Glutamatergic neuron (in vitro differentiated cells): Measurements from ENCODE around the gene SMAD3. TPM values are rescaled to one million over a fixed set of nuclear protein-coding genes. Genes with fewer than 3 reads are reported as not detected.

Experiments
- DNase-seq: peaks from one replicate; pipeline ENCODE4 v3.0.0; 2022
- H3K27ac Mint-ChIP-seq: one replicate; pipeline ENCODE4 v1.8.0; 2020; ENCODE audit warnings: mild to moderate bottlenecking, mixed read lengths, inconsistent platforms; ENCODE audit not compliant: unreplicated experiment
- H3K27me3 Mint-ChIP-seq: one replicate; pipeline ENCODE4 v1.8.0; 2020; ENCODE audit warnings: mild to moderate bottlenecking, moderate library complexity, mixed read lengths, inconsistent platforms; ENCODE audit not compliant: unreplicated experiment
- H3K36me3 Mint-ChIP-seq: one replicate; pipeline ENCODE4 v1.8.0; 2020; ENCODE audit warnings: mild to moderate bottlenecking, mixed read lengths, inconsistent platforms; ENCODE audit not compliant: unreplicated experiment
- H3K4me1 Mint-ChIP-seq: one replicate; pipeline ENCODE4 v1.8.0; 2020; ENCODE audit warnings: mild to moderate bottlenecking, low read depth, mixed read lengths, inconsistent platforms; ENCODE audit not compliant: unreplicated experiment
- H3K4me3 Mint-ChIP-seq: one replicate; pipeline ENCODE4 v1.8.0; 2020; ENCODE audit warnings: mild to moderate bottlenecking, mixed read lengths, inconsistent platforms; ENCODE audit not compliant: unreplicated experiment
- H3K9me3 Mint-ChIP-seq: one replicate; pipeline ENCODE4 v1.8.0; 2020; ENCODE audit warnings: mild to moderate bottlenecking, moderate library complexity, mixed read lengths, inconsistent platforms; ENCODE audit not compliant: unreplicated experiment
- CTCF ChIP-seq: fragments of 200-600 bp; sonication (generic); IDR thresholded peaks from one replicate; pipeline ENCODE4 v1.5.0; 2021; ENCODE audit not compliant: partially characterized antibody, unreplicated experiment
- total RNA-seq: library from RNA; stranded (reverse); fragmentation: NEBNext Ultra II Directional; extraction: Animal tissue kit (Norgen Biotek cat#: 25700); gene quantifications from one replicate; pipeline ENCODE4 v1.2.1, GENCODE V29; 2021; ENCODE audit not compliant: unreplicated experiment

Gene SMAD3
- total RNA-seq, 1 donor from 2014 or later: 5.0 TPM

- H3K27ac Mint-ChIP-seq: no peak overlapping the region
- H3K27me3 Mint-ChIP-seq: no peaks in the 10 kb centered on the region
- DNase-seq: no peak
- no peak for TF ChIP-seq CTCF
- H3K9me3 Mint-ChIP-seq: peaks cover 4% of the 10 kb centered on the region
- H3K4me3 Mint-ChIP-seq: no peak overlapping the region
- H3K4me1 Mint-ChIP-seq: peaks cover 20% of the 10 kb centered on the region
- peaks cover 13% of the 10 kb centered on the region for H3K36me3 Mint-ChIP-seq
Measured at GRCh38 chr15:67107014-67107812, 41.8 kb downstream of the SMAD3 start.

DNA sequence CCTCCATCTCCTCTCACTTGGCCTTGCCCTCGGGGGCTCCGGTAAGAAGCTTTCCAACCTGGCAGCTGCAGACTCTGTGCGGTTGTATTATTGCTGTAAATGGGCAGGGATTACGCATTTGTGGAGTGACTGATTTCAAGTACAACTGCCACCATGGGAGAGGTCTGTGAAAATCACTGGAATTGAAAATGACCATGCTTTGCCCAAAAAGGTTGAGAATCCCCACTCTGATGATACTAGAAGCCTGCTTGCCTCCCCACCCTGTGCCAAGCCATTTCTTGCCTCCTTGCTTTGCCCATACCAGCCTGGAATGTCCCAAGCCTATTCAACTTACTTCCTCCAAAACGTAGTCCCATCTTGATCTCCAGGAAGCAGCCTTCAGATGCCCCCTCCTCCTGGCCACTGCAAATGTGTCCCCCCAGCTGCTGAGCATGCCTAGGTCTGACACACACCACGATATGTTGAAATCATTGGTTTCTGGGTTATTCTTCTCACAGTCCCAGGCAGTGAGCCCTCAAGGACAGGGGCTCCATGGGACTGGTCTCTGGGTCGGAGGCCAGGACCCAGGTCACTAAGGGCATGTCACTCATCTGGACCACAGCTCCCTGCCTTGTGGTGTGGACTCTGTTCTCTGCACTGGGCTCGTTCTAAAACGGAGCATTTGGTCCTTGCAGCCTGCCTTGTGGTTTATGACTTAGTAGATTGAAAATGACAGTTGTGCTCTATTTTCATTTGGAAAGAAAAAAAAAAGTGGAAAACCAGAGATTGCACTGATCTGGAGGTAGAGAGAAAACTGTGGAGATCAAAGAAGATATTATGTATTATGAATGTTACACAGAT lies 42.9 kb downstream of the SMAD3 start:
- H3K27ac Mint-ChIP-seq: no peak overlapping the region
- peaks cover 20% of the 10 kb centered on the region for H3K4me1 Mint-ChIP-seq

GRCh38 chr15:67109141-67110034 lies 44.0 kb downstream of the SMAD3 start:
- H3K9me3 Mint-ChIP-seq: peaks cover 5% of the 10 kb centered on the region
- TF ChIP-seq CTCF: no peak
- no peak overlapping the region for H3K27ac Mint-ChIP-seq
- no peak overlapping the region for H3K4me3 Mint-ChIP-seq
- no peaks in the 10 kb centered on the region for H3K27me3 Mint-ChIP-seq
- H3K4me1 Mint-ChIP-seq: peaks cover 20% of the 10 kb centered on the region
- peaks cover 13% of the 10 kb centered on the region for H3K36me3 Mint-ChIP-seq
- no peak for DNase-seq

More for the DNA sequence above, 42.9 kb downstream of the SMAD3 start:
- no peak for DNase-seq
- H3K36me3 Mint-ChIP-seq: peaks cover 13% of the 10 kb centered on the region
- H3K4me3 Mint-ChIP-seq: no peak overlapping the region
- peaks cover 5% of the 10 kb centered on the region for H3K9me3 Mint-ChIP-seq
- no peak for TF ChIP-seq CTCF
- no peaks in the 10 kb centered on the region for H3K27me3 Mint-ChIP-seq

DNA sequence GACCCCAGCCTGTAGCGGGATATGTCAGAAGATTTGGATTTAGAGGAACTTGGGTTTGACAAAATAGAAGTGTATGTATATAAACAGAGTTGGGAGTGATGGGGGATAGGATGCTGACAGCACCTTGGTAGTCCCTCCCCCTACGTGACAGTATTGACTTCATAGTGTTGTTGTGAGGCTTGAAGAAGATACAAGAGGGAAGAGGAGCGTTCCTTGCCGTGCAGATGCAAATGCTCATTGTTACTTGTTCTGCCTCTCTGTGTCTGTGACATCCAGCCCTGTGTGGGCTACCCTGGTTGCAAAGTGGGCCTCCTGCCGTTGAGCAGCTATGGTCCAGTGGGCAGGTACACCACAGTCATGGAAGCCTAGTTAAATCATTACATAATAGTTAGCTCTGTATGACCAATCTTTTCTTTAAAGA lies 45.0 kb downstream of the SMAD3 start:
- Mint-ChIP-seq H3K4me1 (peaks cover 18% of the 10 kb centered on the region), H3K9me3 (peaks cover 5% of the 10 kb centered on the region), H3K36me3 (peaks cover 13% of the 10 kb centered on the region), H3K4me3 (no peak overlapping the region), H3K27ac (no peak overlapping the region), H3K27me3 (no peaks in the 10 kb centered on the region)
- TF ChIP-seq CTCF: no peak
- no peak for DNase-seq
